Activated CD8-positive, alpha-beta T cell treated with anti-CD3 and anti-CD28 coated beads, Interleukin-2, amount 10 ng/mL, durations not matched to agents 7 days and 5 days (primary cell): Measurements from ENCODE around the gene RAX. TPM values are rescaled to one million over a fixed set of nuclear protein-coding genes. Genes with fewer than 3 reads are reported as not detected.
A peak's percentile ranks its signal among the peaks of the same experiment; 100 is the strongest.

ENCODE experiments used
- ATAC-seq: fragments of 150-1000 bp; cut with Tn5 transposase; one replicate; pipeline ENCODE4 v1.10.0; 2021; ENCODE audit warnings: moderate library complexity
- CTCF ChIA-PET: fragments of 350-600 bp; sonication (Branson Sonifier 250); formaldehyde crosslinking; loops from one replicate; lab custom pipeline; 2021; ENCODE audit warnings: antibody characterized with exemption; lab: Charles Lee
- POLR2A ChIA-PET: fragments of 350-600 bp; sonication (Branson Sonifier 250); formaldehyde crosslinking; loops from one replicate; lab custom pipeline; 2021; ENCODE audit warnings: antibody characterized with exemption; lab: Charles Lee
- DNase-seq: peaks from one replicate; pipeline ENCODE4 v3.0.0-alpha.2; 2020
- H3K27ac Mint-ChIP-seq: one replicate; pipeline ENCODE4 v1.8.0; 2021; ENCODE audit warnings: mild to moderate bottlenecking, mixed read lengths
- H3K27me3 Mint-ChIP-seq: one replicate; pipeline ENCODE4 v1.8.0; 2021; ENCODE audit warnings: low read depth, mixed read lengths
- H3K36me3 Mint-ChIP-seq: one replicate; pipeline ENCODE4 v1.8.0; 2021; ENCODE audit warnings: low read depth, mixed read lengths
- H3K4me1 Mint-ChIP-seq: one replicate; pipeline ENCODE4 v1.8.0; 2021; ENCODE audit warnings: low read depth, mixed read lengths
- H3K4me3 Mint-ChIP-seq: one replicate; pipeline ENCODE4 v1.8.0; 2021; ENCODE audit warnings: mild to moderate bottlenecking, mixed read lengths
- H3K9me3 Mint-ChIP-seq: one replicate; pipeline ENCODE4 v1.8.0; 2022; ENCODE audit warnings: mixed read lengths; ENCODE audit not compliant: insufficient read depth
- total RNA-seq, 2 experiments: library from RNA; stranded (reverse); gene quantifications; one replicate each; pipeline ENCODE4 v1.2.3, GENCODE V29; 2021

Gene RAX
- total RNA-seq, 2 experiments from 2014 or later = not detected

DNA sequence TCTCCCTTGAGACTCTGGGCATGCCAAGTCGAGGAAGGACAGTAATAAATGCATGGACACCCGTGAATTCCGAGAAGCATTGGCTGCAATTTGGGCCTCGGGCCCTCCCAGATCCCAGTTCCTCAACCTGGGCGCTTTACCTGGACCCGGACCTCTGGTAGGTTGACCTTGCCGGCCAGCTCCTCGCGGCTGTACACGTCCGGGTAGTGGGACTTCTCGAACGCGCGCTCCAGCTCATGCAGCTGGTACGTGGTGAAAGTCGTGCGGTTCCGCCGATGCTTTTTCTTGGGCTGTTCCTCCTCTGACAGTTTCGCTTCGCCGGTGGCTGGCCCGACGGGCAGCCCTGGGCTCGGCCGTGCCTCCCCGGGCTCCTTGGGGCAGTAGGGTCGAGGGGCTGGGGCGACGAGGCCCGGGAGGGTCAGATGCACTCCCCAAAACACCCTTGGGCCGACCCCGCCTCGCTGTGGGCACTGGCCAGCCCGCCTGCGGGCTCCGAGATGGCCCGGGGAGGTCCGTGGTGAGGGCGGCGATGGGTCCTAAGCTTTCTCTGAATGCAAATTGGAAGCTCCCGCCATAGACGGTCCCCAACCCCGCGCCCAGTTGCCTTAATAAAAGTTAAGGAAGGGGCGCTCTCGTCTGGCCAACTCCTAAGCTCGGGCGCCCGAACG is 899 bp downstream of the RAX start:
- no peak for ATAC-seq
- no peaks in the 10 kb centered on the region for H3K9me3 Mint-ChIP-seq
- CTCF ChIA-PET = interaction anchor here (1.2 to 1.8 kb wide), 4 partner anchors 22 to 188 kb away, joined by 3 to 6 read pairs (median 4); no protein-coding TSS in a partner anchor
- H3K4me1 Mint-ChIP-seq = peaks cover 21% of the 10 kb centered on the region
- POLR2A ChIA-PET = no interaction called here
- no peak overlapping the region for H3K4me3 Mint-ChIP-seq
- DNase-seq = no peak
- no peak overlapping the region for H3K27ac Mint-ChIP-seq
- H3K36me3 Mint-ChIP-seq = no peaks in the 10 kb centered on the region
- H3K27me3 Mint-ChIP-seq = peaks cover 76% of the 10 kb centered on the region

DNA sequence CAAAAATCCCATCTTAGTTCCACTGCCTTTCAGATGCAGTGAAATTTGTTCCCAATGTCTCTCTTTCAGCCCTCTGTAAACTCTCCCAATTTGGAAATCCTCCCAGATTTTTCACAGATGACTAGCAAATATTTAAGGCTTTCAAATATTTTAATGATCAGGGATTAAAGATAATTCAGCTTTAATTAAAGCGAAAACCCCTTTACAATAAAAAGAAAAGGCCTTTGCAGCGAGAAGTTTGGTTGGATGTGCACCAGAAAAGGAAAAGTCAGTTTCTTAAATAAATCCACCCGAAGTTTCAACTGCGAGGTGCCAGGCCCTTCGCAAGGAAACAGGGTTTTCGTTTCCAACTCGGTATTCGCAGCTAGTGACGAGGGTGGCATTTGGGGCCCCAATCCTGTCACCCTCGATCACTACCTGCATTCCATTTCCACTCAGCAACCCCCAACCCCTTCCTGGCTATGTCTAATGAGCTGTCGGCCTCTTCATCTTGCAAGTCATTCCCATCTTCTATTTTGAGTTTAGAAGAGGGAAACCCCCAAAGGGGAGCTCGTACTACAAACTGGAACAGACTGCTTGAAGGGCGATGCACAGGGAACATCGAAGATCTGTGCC is 1.5 kb downstream of the RAX start:
- ATAC-seq (no peak), DNase-seq (no peak)
- H3K4me1 Mint-ChIP-seq = peaks cover 21% of the 10 kb centered on the region
- peaks cover 77% of the 10 kb centered on the region for H3K27me3 Mint-ChIP-seq
- no peaks in the 10 kb centered on the region for H3K36me3 Mint-ChIP-seq
- CTCF ChIA-PET = interaction anchor here (1.2 to 1.8 kb wide), 4 partner anchors 21 to 188 kb away, joined by 3 to 6 read pairs (median 4); no protein-coding TSS in a partner anchor
- no peak overlapping the region for H3K27ac Mint-ChIP-seq
- POLR2A ChIA-PET = no interaction called here
- H3K4me3 Mint-ChIP-seq = peak overlapping the region; percentile 13
- H3K9me3 Mint-ChIP-seq = no peaks in the 10 kb centered on the region

DNA sequence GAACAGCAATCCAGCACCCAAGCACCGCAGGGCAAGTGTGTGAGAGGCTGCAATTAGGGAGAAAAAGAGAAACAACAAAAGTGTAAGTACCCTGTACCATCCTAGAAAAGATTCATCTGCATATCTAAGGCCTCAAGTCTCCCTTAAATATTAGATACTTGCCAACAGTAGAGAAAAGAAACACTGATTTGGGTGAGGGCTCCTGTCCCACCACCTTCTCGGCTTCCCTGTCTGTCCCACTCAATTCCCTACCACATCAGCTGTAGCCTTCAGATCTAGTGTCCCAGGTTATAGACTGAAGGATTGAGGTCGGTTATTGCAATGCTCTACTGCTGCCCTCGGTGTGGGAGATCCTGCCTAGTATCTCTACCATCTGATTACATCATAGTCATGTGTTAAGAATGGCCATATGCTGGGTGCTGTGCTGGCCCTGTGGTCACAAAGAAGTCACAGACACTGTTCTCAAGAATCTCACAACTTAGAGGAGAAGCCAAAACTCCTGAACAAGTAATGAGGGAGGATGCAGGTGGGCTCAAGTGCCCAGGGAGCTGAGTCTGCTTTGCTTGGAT is 2.5 kb downstream of the RAX start:
- Mint-ChIP-seq H3K4me3 (no peak overlapping the region), H3K27me3 (peaks cover 77% of the 10 kb centered on the region), H3K36me3 (no peaks in the 10 kb centered on the region), H3K9me3 (no peaks in the 10 kb centered on the region), H3K4me1 (peaks cover 22% of the 10 kb centered on the region), H3K27ac (no peak overlapping the region)
- ChIA-PET CTCF (interaction anchor here (1.0 to 2.5 kb wide), 5 partner anchors 20 to 187 kb away, joined by 3 to 8 read pairs (median 4); no protein-coding TSS in a partner anchor), POLR2A (no interaction called here)
- DNase-seq (no peak), ATAC-seq (no peak)

DNA sequence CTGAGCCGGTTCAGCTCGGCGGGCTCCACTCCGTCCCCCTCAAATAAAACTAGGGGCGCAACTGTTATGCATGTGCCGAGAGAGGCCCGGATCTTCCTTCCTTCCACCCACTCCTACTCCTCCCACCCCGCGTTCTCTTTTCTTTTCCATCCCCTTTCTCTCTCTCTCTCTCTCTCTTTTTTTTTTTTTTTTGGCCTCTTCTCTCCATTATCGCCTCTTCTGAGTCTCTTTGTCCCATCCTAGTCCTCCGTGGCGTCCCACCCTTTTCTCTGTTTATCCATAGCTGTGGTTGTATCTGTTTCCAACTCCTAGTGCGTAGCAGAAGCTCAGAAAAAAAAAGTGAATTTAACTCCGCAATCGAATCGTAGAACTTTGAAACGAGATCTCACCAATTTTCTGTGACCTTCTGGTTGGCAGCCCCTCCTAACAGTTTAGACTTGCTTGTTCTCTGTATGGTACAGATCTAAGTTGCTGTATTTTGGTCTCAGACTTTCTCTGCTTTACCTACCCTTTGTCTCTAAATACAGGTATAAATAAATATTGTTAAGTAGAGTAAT is 3.6 kb downstream of the RAX start:
- H3K9me3 Mint-ChIP-seq = no peaks in the 10 kb centered on the region
- H3K4me1 Mint-ChIP-seq = peaks cover 25% of the 10 kb centered on the region
- ChIA-PET POLR2A (no interaction called here), CTCF (interaction anchor here (1.0 to 2.5 kb wide), 4 partner anchors 11 to 133 kb away, joined by 3 to 8 read pairs (median 4); no protein-coding TSS in a partner anchor)
- no peaks in the 10 kb centered on the region for H3K36me3 Mint-ChIP-seq
- H3K27me3 Mint-ChIP-seq = peaks cover 79% of the 10 kb centered on the region
- ATAC-seq = no peak
- DNase-seq = no peak
- H3K4me3 Mint-ChIP-seq = peak overlapping the region; percentile 20
- H3K27ac Mint-ChIP-seq = no peak overlapping the region

DNA sequence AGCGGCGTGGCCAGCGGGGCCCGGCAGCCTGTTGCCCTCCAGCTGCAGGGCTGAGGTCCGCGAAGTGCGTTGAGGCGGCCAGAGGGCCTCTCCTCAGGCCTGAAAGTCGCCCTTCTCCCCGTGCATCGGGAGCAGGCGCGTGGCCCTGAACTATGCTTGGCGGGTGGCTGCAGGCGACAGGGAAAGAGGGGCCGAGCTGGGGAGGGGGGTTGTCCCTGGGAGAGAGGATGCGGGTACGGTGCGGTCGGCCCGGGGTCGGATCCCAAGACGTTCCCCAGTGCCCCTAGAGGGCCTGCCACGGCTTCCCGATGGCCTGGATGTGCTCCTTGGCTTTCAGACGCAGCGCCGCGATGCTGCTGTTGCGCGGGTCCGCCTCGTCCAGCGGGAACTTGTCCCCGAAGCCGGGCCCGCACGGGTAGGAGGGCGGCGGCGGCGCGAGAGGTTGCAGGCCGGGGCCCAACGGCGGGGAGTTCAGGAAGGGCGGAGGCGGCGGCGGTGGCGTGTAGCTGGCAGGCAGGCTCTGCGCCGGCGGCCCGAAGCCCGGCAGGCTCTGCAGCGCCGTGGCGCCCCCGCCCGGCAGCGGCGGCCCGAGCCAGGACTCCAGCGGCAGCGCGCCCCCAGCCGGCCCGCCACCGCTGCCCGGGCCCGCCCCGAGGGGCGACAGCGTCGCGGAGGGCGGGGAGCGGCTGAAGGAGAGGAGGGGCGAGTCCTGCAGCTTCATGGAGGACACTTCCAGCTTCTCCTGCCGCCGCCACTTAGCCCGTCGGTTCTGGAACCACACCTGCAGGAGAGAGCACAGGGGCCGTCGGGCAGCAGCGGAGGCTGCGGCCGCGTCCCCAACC is 4.3 kb downstream of the RAX start:
- ATAC-seq (peak; percentile 57), DNase-seq (peak; percentile 52)
- peaks cover 75% of the 10 kb centered on the region for H3K27me3 Mint-ChIP-seq
- no peaks in the 10 kb centered on the region for H3K9me3 Mint-ChIP-seq
- no peak overlapping the region for H3K27ac Mint-ChIP-seq
- peak overlapping the region; percentile 20 for H3K4me3 Mint-ChIP-seq
- CTCF ChIA-PET = interaction anchor here (1.0 to 2.5 kb wide), 4 partner anchors 12 to 183 kb away, joined by 3 to 8 read pairs (median 4); no protein-coding TSS in a partner anchor
- H3K4me1 Mint-ChIP-seq = peaks cover 24% of the 10 kb centered on the region
- POLR2A ChIA-PET = no interaction called here
- H3K36me3 Mint-ChIP-seq = no peaks in the 10 kb centered on the region

DNA sequence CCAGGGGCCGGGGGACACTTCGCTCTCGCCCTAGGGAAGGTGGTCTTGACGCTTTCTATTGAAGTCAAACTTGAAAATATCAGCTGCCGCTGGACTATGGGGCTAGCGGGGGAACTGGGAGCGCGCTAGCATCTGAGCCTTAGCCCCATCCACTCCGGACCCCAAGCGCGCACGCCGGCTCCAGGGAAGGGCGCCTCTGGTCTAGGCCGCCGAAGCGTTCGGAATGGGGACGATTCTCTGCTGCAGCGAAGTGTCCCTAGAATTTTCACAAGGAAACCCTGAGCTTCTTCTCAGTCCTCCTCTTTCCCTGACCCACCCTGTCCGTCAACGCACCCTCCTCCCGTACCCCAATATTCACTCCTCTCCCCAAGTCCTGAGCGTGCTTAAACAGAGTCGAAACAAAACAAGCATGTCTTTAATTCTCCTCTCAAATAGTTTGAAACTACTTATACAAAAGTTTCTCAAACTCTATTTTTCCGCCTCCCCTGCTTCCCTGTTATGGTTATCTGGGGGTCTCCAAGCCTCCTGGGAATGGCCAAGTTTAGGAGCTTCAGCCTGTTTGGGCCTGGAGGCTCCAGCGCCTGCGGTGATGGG is 5.0 kb downstream of the RAX start:
- peaks cover 76% of the 10 kb centered on the region for H3K27me3 Mint-ChIP-seq
- H3K4me3 Mint-ChIP-seq = no peak overlapping the region
- ATAC-seq (no peak), DNase-seq (no peak)
- peaks cover 22% of the 10 kb centered on the region for H3K4me1 Mint-ChIP-seq
- no peaks in the 10 kb centered on the region for H3K36me3 Mint-ChIP-seq
- ChIA-PET POLR2A (no interaction called here), CTCF (interaction anchor here (1.1 to 2.5 kb wide), 4 partner anchors 30 to 183 kb away, joined by 3 to 8 read pairs (median 4); no protein-coding TSS in a partner anchor)
- no peak overlapping the region for H3K27ac Mint-ChIP-seq
- no peaks in the 10 kb centered on the region for H3K9me3 Mint-ChIP-seq

DNA sequence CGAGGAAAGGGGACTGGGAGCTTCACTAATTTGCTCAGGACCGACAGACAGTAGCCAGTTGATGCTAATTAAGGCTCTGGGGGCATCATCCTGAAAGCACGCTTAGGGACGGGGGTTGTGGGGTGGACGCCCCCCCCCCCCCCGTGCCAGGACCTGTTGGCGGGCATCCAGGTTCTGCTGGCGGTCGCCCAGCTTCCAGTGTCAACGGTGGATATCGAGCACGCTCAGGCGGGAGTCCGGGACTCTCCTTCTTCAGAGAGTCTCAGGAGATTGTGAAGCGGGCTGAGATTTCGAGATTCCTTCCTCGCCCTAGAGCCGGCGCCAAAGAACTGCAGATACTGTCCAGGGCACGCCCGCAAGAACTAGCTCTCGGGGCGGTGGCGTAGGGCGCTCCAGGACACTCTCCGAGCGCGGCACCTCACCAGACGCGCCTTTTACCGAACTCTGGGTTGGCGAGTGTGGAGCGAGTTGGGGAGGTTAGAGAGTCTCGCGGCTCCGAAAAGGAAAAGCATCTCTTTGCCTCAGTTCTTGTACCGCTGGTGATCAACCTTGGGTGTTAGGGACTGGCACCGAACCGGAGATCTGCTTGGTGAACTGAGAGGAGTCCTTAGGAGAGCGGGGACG is 5.6 kb downstream of the RAX start:
- no peaks in the 10 kb centered on the region for H3K36me3 Mint-ChIP-seq
- peaks cover 82% of the 10 kb centered on the region for H3K27me3 Mint-ChIP-seq
- DNase-seq = no peak
- no peak overlapping the region for H3K4me3 Mint-ChIP-seq
- no peaks in the 10 kb centered on the region for H3K9me3 Mint-ChIP-seq
- ChIA-PET CTCF (interaction anchor here (1.1 kb wide), 1 partner anchor 136 kb away, joined by 3 read pairs; no protein-coding TSS in a partner anchor), POLR2A (no interaction called here)
- no peak for ATAC-seq
- peaks cover 22% of the 10 kb centered on the region for H3K4me1 Mint-ChIP-seq
- H3K27ac Mint-ChIP-seq = no peak overlapping the region

DNA sequence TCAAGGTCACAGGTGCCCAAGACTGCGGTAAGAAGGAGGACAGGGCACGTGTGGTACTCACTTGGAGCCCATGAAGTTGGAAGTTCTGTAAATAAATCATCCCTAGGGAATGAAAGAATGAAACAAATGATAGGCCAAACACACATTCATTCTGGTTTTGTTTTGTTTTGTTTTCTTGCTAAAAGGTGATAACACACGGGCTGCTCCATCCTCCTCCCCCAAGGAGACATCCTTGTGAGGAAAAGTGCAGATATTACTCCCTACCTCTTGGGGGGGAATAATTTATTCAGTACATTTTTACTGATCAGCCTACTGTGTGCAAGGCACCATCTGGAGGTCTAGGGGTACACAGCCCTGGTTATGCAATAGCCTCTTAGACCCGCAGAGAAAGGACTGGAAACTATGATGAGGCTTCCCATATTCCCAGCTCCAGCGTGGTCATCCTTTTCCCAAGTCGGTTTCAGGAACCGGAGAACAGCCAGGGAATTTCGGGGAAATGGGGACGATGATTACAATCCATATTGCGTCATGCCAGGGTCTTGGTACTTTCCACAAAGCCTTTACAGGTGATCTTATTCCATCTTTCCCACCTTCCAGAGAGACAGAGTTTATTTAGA is 6.3 kb downstream of the RAX start:
- Mint-ChIP-seq H3K9me3 (no peaks in the 10 kb centered on the region), H3K4me1 (peaks cover 21% of the 10 kb centered on the region), H3K36me3 (no peaks in the 10 kb centered on the region), H3K27ac (no peak overlapping the region), H3K4me3 (no peak overlapping the region), H3K27me3 (peaks cover 84% of the 10 kb centered on the region)
- ATAC-seq (no peak), DNase-seq (no peak)
- ChIA-PET POLR2A (no interaction called here), CTCF (interaction anchor here (1.1 to 1.8 kb wide), 3 partner anchors 8 to 137 kb away, joined by 3 to 5 read pairs (median 4); no protein-coding TSS in a partner anchor)

DNA sequence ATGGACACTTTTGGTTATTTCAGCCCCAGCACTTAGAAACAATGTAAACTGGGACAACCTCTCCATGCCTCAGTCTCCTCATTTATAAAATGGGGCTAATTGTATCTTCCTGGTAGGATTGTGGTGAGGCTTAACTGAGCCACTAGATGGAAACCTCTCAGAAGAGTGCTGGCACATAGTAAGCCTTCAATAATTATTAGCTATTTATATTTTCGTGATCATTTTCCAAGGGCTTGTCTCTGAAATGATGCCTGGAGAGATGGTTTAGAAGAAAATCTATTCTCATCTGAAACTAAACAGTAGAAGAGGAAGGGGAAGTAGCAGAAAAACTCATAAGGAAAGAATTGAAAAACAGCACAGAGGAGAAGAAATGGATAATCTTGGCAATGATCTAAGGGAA is 6.8 kb downstream of the RAX start:
- DNase-seq (no peak), ATAC-seq (no peak)
- ChIA-PET POLR2A (no interaction called here), CTCF (interaction anchor here (1.6 to 1.8 kb wide), 2 partner anchors 9 to 13 kb away, joined by 4 to 5 read pairs; no protein-coding TSS in a partner anchor)
- Mint-ChIP-seq H3K4me3 (no peak overlapping the region), H3K27me3 (peaks cover 81% of the 10 kb centered on the region), H3K36me3 (no peaks in the 10 kb centered on the region), H3K27ac (no peak overlapping the region), H3K9me3 (no peaks in the 10 kb centered on the region), H3K4me1 (peaks cover 18% of the 10 kb centered on the region)

DNA sequence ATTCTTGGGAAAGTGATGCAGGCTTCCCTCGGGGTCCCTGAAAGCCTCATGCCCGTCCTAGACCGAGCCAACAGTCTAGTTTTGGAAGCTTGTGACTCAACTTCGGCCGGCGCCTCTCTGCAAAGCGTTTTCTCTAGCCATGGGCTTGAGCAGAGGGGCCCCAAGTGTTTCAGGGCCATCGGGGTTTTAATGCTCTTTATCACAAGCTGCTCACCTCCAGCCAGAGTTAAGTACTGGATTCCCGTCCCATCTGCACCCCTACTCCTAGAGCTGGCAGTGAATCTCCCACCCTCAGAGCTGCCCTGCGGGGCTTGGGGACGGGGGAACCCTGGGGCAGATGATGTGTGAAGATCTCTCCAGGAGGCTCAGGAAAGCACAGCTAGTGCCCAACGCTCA is 7.3 kb downstream of the RAX start:
- H3K9me3 Mint-ChIP-seq = no peaks in the 10 kb centered on the region
- DNase-seq (no peak), ATAC-seq (no peak)
- H3K27ac Mint-ChIP-seq = no peak overlapping the region
- H3K4me3 Mint-ChIP-seq = peak overlapping the region; percentile 69
- CTCF ChIA-PET = interaction anchor here (1.3 to 1.8 kb wide), 3 partner anchors 9 to 122 kb away, joined by 3 to 5 read pairs (median 4); no protein-coding TSS in a partner anchor
- no peaks in the 10 kb centered on the region for H3K36me3 Mint-ChIP-seq
- H3K4me1 Mint-ChIP-seq = peaks cover 18% of the 10 kb centered on the region
- POLR2A ChIA-PET = no interaction called here
- peaks cover 80% of the 10 kb centered on the region for H3K27me3 Mint-ChIP-seq
